HEK293 (cell line): ENCODE measurements around the gene HSPA4.
A peak's percentile ranks its signal among the peaks of the same experiment; 100 is the strongest.

Experiments used
- BCL11A ChIP-seq: fragments of 450-650 bp; formaldehyde crosslinking; IDR thresholded peaks from 2 replicates; pipeline ENCODE4 v1.5.1; 2016; ENCODE audit warnings: low read depth, missing biosample characterization, missing genetic modification characterization
- BCL11B ChIP-seq: fragments of 450-650 bp; formaldehyde crosslinking; IDR thresholded peaks from 2 replicates; pipeline ENCODE4 v1.5.1; 2016; ENCODE audit warnings: low read depth, missing biosample characterization, missing genetic modification characterization
- EGR2 ChIP-seq: fragments of 450-650 bp; formaldehyde crosslinking; IDR thresholded peaks from 2 replicates; pipeline ENCODE4 v1.5.1; 2016; ENCODE audit warnings: low read depth, missing biosample characterization, missing genetic modification characterization
- GLIS1 ChIP-seq: fragments of 450-650 bp; formaldehyde crosslinking; IDR thresholded peaks from 2 replicates; pipeline ENCODE4 v1.5.1; 2016; ENCODE audit warnings: missing biosample characterization, missing genetic modification characterization
- GLIS2 ChIP-seq: fragments of 450-650 bp; formaldehyde crosslinking; IDR thresholded peaks from 2 replicates; pipeline ENCODE4 v1.5.1; 2016; ENCODE audit warnings: missing biosample characterization, missing genetic modification characterization
- MEIS1 ChIP-seq: sonication (generic); formaldehyde crosslinking; IDR thresholded peaks from 2 replicates; pipeline ENCODE4 v1.8.1; 2022; ENCODE audit warnings: missing genetic modification reagents, mild to moderate bottlenecking, borderline replicate concordance
- RBAK ChIP-seq: fragments of 450-650 bp; formaldehyde crosslinking; IDR thresholded peaks from 2 replicates; pipeline ENCODE4 v1.5.1; 2016; ENCODE audit warnings: missing biosample characterization, missing genetic modification characterization
- SCRT1 ChIP-seq: fragments of 450-650 bp; formaldehyde crosslinking; IDR thresholded peaks from 2 replicates; pipeline ENCODE4 v1.5.1; 2016; ENCODE audit warnings: missing biosample characterization, missing genetic modification characterization, borderline replicate concordance
- SP2 ChIP-seq: fragments of 450-650 bp; formaldehyde crosslinking; IDR thresholded peaks from 2 replicates; pipeline ENCODE4 v1.5.1; 2016; ENCODE audit warnings: missing biosample characterization, missing genetic modification characterization
- ZBTB11 ChIP-seq: fragments of 450-650 bp; formaldehyde crosslinking; conservative IDR thresholded peaks from 2 replicates; pipeline ENCODE4 v1.5.1; 2016; ENCODE audit warnings: low read depth, missing biosample characterization, missing genetic modification characterization
- ZFHX2 ChIP-seq: fragments of 450-650 bp; formaldehyde crosslinking; conservative IDR thresholded peaks from 2 replicates; pipeline ENCODE4 v1.5.1; 2016; ENCODE audit warnings: missing biosample characterization, missing genetic modification characterization
- ZNF10 ChIP-seq: fragments of 450-650 bp; formaldehyde crosslinking; IDR thresholded peaks from 2 replicates; pipeline ENCODE4 v1.5.1; 2017; ENCODE audit warnings: missing biosample characterization, missing genetic modification characterization
- ZNF121 ChIP-seq: fragments of 450-650 bp; formaldehyde crosslinking; IDR thresholded peaks from 2 replicates; pipeline ENCODE4 v1.5.1; 2016; ENCODE audit warnings: missing biosample characterization, missing genetic modification characterization
- ZNF23 ChIP-seq: fragments of 450-650 bp; formaldehyde crosslinking; IDR thresholded peaks from 2 replicates; pipeline ENCODE4 v1.5.1; 2016; ENCODE audit warnings: missing biosample characterization, missing genetic modification characterization, borderline replicate concordance
- ZNF280C ChIP-seq: fragments of 450-650 bp; formaldehyde crosslinking; IDR thresholded peaks from 2 replicates; pipeline ENCODE4 v1.5.1; 2016; ENCODE audit warnings: missing biosample characterization, missing genetic modification characterization
- ZNF324 ChIP-seq: fragments of 450-650 bp; formaldehyde crosslinking; IDR thresholded peaks from 2 replicates; pipeline ENCODE4 v1.5.1; 2016; ENCODE audit warnings: missing biosample characterization, missing genetic modification characterization
- ZNF366 ChIP-seq: fragments of 450-650 bp; formaldehyde crosslinking; conservative IDR thresholded peaks from 2 replicates; pipeline ENCODE4 v1.5.1; 2016; ENCODE audit warnings: missing biosample characterization, missing genetic modification characterization
- ZNF416 ChIP-seq: fragments of 450-650 bp; formaldehyde crosslinking; IDR thresholded peaks from 2 replicates; pipeline ENCODE4 v1.5.1; 2016; ENCODE audit warnings: missing biosample characterization, missing genetic modification characterization
- ZNF501 ChIP-seq: fragments of 450-650 bp; formaldehyde crosslinking; IDR thresholded peaks from 2 replicates; pipeline ENCODE4 v1.5.1; 2016; ENCODE audit warnings: missing biosample characterization, missing genetic modification characterization
- ZNF530 ChIP-seq: fragments of 450-650 bp; formaldehyde crosslinking; IDR thresholded peaks from 2 replicates; pipeline ENCODE4 v1.5.1; 2016; ENCODE audit warnings: low read depth, missing biosample characterization, missing genetic modification characterization
- ZNF555 ChIP-seq: fragments of 450-650 bp; formaldehyde crosslinking; conservative IDR thresholded peaks from 2 replicates; pipeline ENCODE4 v1.5.1; 2017; ENCODE audit warnings: missing biosample characterization, mild to moderate bottlenecking, missing genetic modification characterization, inconsistent platforms
- ZNF624 ChIP-seq: fragments of 450-650 bp; formaldehyde crosslinking; IDR thresholded peaks from 2 replicates; pipeline ENCODE4 v1.5.1; 2017; ENCODE audit warnings: missing biosample characterization, missing genetic modification characterization
- ZNF76 ChIP-seq: fragments of 450-650 bp; formaldehyde crosslinking; IDR thresholded peaks from 2 replicates; pipeline ENCODE4; 2016; ENCODE audit warnings: low read depth, missing biosample characterization, missing genetic modification characterization, borderline replicate concordance
- ZSCAN16 ChIP-seq: fragments of 450-650 bp; formaldehyde crosslinking; IDR thresholded peaks from 2 replicates; pipeline ENCODE4 v1.5.1; 2016; ENCODE audit warnings: missing biosample characterization, missing genetic modification characterization
- TF ChIP-seq, protein P1 (sequence below): fragments of 450-650 bp; formaldehyde crosslinking; IDR thresholded peaks from 2 replicates; pipeline ENCODE4 v1.5.1; 2016; ENCODE audit warnings: missing biosample characterization, missing genetic modification characterization, low read depth
- TF ChIP-seq, protein P2 (sequence below): fragments of 450-650 bp; formaldehyde crosslinking; IDR thresholded peaks from 2 replicates; pipeline ENCODE4 v1.5.1; 2017; ENCODE audit warnings: missing biosample characterization, mild to moderate bottlenecking, missing genetic modification characterization, moderate library complexity
- TF ChIP-seq, protein P3 (sequence below): IDR thresholded peaks from 2 replicates; pipeline ENCODE4 v1.6.1; 2011; ENCODE audit warnings: mild to moderate bottlenecking, low read depth, low read length, borderline replicate concordance
- TF ChIP-seq, protein P4 (sequence below): fragments of 450-650 bp; formaldehyde crosslinking; IDR thresholded peaks from 2 replicates; pipeline ENCODE4 v1.5.1; 2017; ENCODE audit warnings: missing biosample characterization, missing genetic modification characterization

Gene HSPA4

DNA sequence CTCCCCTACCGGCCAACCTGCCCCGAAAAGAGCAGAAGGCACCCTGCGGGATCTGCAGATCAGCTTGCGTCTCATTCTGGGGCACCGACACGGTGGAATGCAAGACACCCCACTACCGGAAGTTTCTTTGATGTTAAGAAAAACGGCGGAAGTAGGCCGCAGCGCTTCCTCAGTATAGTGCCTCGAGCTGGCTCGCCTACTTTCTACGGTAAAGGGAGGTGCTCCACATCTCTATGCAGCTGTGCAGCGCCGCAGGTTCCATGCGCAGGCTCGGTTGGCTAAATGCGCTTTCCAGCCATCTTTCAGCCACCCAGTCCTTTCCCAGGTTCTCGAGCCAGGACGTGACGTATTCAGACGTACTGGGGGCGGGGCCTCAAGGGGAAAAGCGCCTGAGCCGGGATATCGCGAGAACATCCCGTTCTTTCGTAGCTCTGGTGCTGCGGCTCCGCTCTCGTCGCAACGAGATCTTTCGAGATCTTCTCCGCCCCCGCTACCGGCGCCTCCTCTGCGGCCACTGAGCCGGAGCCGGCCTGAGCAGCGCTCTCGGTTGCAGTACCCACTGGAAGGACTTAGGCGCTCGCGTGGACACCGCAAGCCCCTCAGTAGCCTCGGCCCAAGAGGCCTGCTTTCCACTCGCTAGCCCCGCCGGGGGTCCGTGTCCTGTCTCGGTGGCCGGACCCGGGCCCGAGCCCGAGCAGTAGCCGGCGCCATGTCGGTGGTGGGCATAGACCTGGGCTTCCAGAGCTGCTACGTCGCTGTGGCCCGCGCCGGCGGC, at the start of gene HSPA4 (continued):
- TF ChIP-seq ZNF76 (tag by site-specific recombination) (peak; percentile 32; the same call in 1 of the 2 replicates), GLIS2 (tag by site-specific recombination) (no peak), SCRT1 (tag by site-specific recombination) (no peak), ZNF624 (tag by site-specific recombination) (no peak), ZNF121 (tag by site-specific recombination) (no peak), BCL11A (tag by site-specific recombination) (no peak), MEIS1 (CRISPR knock-in tag) (no peak), RBAK (tag by site-specific recombination) (no peak), ZNF501 (peak; percentile 36), ZNF555 (no peak), ZNF416 (tag by site-specific recombination) (no peak), ZNF23 (tag by site-specific recombination) (no peak), ZNF280C (no peak), ZNF324 (no peak), ZSCAN16 (tag by site-specific recombination) (no peak), ZNF530 (tag by site-specific recombination) (no peak), ZBTB11 (tag by site-specific recombination) (peak; percentile 95), BCL11B (tag by site-specific recombination) (no peak), ZNF10 (tag by site-specific recombination) (no peak), ZFHX2 (peak; percentile 76), SP2 (tag by site-specific recombination) (peak; percentile 93), ZNF366 (tag by site-specific recombination) (no peak; the same call in 1 of the 2 replicates), EGR2 (tag by site-specific recombination) (peak; percentile 69), GLIS1 (no peak)
- TF ChIP-seq, protein P1, sequence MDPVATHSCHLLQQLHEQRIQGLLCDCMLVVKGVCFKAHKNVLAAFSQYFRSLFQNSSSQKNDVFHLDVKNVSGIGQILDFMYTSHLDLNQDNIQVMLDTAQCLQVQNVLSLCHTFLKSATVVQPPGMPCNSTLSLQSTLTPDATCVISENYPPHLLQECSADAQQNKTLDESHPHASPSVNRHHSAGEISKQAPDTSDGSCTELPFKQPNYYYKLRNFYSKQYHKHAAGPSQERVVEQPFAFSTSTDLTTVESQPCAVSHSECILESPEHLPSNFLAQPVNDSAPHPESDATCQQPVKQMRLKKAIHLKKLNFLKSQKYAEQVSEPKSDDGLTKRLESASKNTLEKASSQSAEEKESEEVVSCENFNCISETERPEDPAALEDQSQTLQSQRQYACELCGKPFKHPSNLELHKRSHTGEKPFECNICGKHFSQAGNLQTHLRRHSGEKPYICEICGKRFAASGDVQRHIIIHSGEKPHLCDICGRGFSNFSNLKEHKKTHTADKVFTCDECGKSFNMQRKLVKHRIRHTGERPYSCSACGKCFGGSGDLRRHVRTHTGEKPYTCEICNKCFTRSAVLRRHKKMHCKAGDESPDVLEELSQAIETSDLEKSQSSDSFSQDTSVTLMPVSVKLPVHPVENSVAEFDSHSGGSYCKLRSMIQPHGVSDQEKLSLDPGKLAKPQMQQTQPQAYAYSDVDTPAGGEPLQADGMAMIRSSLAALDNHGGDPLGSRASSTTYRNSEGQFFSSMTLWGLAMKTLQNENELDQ, result no peak
- TF ChIP-seq, protein P2, sequence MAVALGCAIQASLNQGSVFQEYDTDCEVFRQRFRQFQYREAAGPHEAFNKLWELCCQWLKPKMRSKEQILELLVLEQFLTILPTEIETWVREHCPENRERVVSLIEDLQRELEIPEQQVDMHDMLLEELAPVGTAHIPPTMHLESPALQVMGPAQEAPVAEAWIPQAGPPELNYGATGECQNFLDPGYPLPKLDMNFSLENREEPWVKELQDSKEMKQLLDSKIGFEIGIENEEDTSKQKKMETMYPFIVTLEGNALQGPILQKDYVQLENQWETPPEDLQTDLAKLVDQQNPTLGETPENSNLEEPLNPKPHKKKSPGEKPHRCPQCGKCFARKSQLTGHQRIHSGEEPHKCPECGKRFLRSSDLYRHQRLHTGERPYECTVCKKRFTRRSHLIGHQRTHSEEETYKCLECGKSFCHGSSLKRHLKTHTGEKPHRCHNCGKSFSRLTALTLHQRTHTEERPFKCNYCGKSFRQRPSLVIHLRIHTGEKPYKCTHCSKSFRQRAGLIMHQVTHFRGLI (tag by site-specific recombination), result no peak
- TF ChIP-seq, protein P3, sequence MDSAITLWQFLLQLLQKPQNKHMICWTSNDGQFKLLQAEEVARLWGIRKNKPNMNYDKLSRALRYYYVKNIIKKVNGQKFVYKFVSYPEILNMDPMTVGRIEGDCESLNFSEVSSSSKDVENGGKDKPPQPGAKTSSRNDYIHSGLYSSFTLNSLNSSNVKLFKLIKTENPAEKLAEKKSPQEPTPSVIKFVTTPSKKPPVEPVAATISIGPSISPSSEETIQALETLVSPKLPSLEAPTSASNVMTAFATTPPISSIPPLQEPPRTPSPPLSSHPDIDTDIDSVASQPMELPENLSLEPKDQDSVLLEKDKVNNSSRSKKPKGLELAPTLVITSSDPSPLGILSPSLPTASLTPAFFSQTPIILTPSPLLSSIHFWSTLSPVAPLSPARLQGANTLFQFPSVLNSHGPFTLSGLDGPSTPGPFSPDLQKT, result no peak
- TF ChIP-seq, protein P4, sequence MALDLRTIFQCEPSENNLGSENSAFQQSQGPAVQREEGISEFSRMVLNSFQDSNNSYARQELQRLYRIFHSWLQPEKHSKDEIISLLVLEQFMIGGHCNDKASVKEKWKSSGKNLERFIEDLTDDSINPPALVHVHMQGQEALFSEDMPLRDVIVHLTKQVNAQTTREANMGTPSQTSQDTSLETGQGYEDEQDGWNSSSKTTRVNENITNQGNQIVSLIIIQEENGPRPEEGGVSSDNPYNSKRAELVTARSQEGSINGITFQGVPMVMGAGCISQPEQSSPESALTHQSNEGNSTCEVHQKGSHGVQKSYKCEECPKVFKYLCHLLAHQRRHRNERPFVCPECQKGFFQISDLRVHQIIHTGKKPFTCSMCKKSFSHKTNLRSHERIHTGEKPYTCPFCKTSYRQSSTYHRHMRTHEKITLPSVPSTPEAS (tag by site-specific recombination), result no peak
